ENCODE results near the gene TTC38. TPM values are rescaled to one million over a fixed set of nuclear protein-coding genes. Genes with fewer than 3 reads are reported as not detected.

The TTC38 gene
- total RNA-seq, 1 experiment from 2014 or later: 26.8 TPM

GRCh38 chr22:46340676-46341075 is 72.9 kb downstream of the TTC38 start:
- H3K4me3 ChIP-seq (ENCODE audit: low read length): no peak overlapping the region
- intact Hi-C loops (cut with micrococcal nuclease): no loop called here
- H2AFZ ChIP-seq (ENCODE audit: low read length): no peak overlapping the region
- BruUV-seq (replicated peaks): no TSS peak
- H3K9me2 ChIP-seq (replicated peaks; ENCODE audit: low read length): no peaks in the 10 kb centered on the region
- H3K4me1 ChIP-seq (ENCODE audit: insufficient read depth, low read length): peaks cover 7% of the 10 kb centered on the region; the same call in 1 of the 2 replicates
- no peak overlapping the region for H3K4me2 ChIP-seq (ENCODE audit: low read length)
- no peaks in the 10 kb centered on the region for H3K27me3 ChIP-seq (ENCODE audit: low read length)
- no peak for DNase-seq
- peaks cover 18% of the 10 kb centered on the region; the same call in 1 of the 2 replicates for H3K36me3 ChIP-seq (ENCODE audit: low read depth, low read length)
- no peaks in the 10 kb centered on the region for H3F3A ChIP-seq (ENCODE audit: low read length, unreplicated experiment)
- TF ChIP-seq EZH2 (IDR thresholded peaks at IDR 0.05; ENCODE audit: low read length, unreplicated experiment) (no peak), CTCF (conservative IDR thresholded peaks at IDR 0.05; ENCODE audit: low read depth, low read length) (no peak), EZH2phosphoT487 (IDR thresholded peaks at IDR 0.05; ENCODE audit: borderline replicate concordance, low read length) (no peak)
- POLR2A ChIA-PET (ENCODE audit: unreplicated experiment): no interaction called here
- H3K9me3 ChIP-seq (ENCODE audit: low read length): no peaks in the 10 kb centered on the region
- CTCF ChIA-PET: no interaction called here
- no peak overlapping the region for H3K27ac ChIP-seq (ENCODE audit: low read length)
- peaks cover 44% of the 10 kb centered on the region for H3K79me2 ChIP-seq (ENCODE audit: low read length)
- H4K20me1 ChIP-seq (ENCODE audit: low read length): no peaks in the 10 kb centered on the region
- ATAC-seq: no peak
- H3K9ac ChIP-seq (ENCODE audit: low read length): no peak overlapping the region

Other genes starting within 250 kb of the TTC38 start
- gene PPARA, start 117.5 kb upstream of the TTC38 start, total RNA-seq (2014; rRNA removed): 6.0 and 7.7 TPM in 2 replicates
- 14.1 and 21.0 TPM in 2 replicates for gene CDPF1, start 17.7 kb upstream of the TTC38 start, total RNA-seq (2014; rRNA removed)
- not detected in 2 replicates for gene PKDREJ, start 4.7 kb upstream of the TTC38 start, total RNA-seq (2014; rRNA removed)
- 20.6 and 26.4 TPM in 2 replicates for gene GTSE1, start 28.9 kb downstream of the TTC38 start, total RNA-seq (2014; rRNA removed)
- gene TRMU, start 67.7 kb downstream of the TTC38 start, total RNA-seq (2014; rRNA removed): 63.5 and 63.6 TPM in 2 replicates

Data from PC-3 (cell line).